ENCODE measurements around the gene SNX27. TPM values are rescaled to one million over a fixed set of nuclear protein-coding genes. Genes with fewer than 3 reads are reported as not detected.

The SNX27 gene
- total RNA-seq, 1 donor from 2014 or later: 13.0 TPM

DNA sequence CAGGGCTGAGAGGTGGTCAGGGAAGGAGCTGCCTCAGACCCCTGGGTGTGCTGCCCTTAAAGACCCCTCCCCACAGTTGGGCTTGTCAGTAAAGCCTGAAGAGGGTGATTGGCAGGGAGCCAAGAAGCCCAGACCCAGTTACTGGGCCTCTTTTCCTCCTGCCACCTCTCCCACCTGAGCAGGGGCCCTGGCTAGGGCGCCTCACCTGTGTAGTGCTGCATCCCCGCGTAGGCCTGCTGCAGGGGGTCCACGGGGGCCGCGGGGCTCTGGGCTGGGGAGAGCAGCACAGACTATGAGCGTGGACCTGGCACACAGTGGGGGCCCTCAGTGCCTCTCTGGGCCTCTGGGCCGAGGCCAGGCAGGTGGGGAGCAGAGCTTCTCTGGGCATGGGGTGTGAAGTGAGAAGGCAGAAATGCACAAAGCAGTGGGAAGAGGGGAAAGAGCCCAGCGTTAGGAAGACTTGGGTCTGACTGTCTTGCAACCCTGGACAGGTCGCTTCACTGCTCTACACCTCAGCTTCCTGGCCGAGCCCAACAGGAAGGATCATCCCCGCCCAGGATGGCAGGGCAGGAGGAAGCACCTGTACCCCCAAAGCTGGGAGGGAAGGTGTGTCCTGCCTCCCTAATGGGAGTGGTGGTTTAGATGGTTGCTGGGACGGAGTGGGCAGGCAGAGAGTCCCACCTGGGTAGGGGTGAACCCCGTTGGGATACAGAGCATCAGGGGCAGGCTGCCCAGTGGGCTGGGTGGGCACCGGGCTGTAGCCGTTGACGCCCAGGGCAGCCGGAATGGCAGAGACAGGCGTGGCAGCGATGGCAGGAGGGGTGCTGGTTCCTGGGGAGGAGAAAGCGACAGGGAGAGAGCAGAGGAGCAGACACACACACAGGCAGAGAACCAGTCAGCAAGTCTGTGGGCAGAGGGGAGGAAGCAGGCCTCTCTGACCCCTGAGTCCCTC lies 94.9 kb downstream of the SNX27 start:
- no peaks in the 10 kb centered on the region for H3K27me3 ChIP-seq
- H3K9me3 ChIP-seq: no peaks in the 10 kb centered on the region
- intact Hi-C loops (cut with DNase I): no loop called here
- no peaks in the 10 kb centered on the region for H3K4me1 ChIP-seq
- H3K4me3 ChIP-seq: no peak overlapping the region
- TF ChIP-seq, protein P1, sequence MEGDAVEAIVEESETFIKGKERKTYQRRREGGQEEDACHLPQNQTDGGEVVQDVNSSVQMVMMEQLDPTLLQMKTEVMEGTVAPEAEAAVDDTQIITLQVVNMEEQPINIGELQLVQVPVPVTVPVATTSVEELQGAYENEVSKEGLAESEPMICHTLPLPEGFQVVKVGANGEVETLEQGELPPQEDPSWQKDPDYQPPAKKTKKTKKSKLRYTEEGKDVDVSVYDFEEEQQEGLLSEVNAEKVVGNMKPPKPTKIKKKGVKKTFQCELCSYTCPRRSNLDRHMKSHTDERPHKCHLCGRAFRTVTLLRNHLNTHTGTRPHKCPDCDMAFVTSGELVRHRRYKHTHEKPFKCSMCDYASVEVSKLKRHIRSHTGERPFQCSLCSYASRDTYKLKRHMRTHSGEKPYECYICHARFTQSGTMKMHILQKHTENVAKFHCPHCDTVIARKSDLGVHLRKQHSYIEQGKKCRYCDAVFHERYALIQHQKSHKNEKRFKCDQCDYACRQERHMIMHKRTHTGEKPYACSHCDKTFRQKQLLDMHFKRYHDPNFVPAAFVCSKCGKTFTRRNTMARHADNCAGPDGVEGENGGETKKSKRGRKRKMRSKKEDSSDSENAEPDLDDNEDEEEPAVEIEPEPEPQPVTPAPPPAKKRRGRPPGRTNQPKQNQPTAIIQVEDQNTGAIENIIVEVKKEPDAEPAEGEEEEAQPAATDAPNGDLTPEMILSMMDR (IDR thresholded peaks at IDR 0.05): no peak
- H3K36me3 ChIP-seq: peaks cover 1 to 3% of the 10 kb centered on the region in 2 donors
- H3K27ac ChIP-seq: no peak overlapping the region
- DNase-seq (ENCODE audit: low spot score in 2 of 2): peak in 1 of 2 donors; percentile 51

DNA sequence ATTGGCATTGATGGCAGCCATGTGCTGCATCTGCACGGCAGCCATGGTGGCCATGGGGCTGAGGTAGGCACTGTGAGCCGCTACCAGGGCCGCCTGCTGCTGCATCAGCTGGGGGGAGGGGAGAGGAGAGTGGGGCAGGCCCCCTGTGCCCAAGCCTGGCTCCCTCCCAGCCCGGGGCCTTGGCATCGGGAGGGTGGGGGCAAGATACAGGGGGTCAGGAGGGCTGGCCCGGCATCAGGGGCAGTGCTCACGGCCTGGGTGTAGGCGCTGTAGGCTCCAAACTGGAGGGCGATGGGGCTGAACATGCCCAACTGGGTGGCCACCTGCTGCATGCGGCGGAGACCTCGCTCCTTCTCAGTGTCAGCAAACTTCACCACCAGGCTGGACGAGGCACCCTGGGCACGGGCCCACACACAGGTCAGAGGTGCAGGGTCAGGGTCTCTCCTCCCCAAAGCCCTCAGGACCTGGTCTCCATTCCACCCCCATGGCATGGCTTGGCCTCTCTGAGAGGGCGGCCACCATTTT lies 95.8 kb downstream of the SNX27 start:
- no peaks in the 10 kb centered on the region for H3K9me3 ChIP-seq
- H3K27ac ChIP-seq: no peak overlapping the region
- TF ChIP-seq, protein P1 (IDR thresholded peaks at IDR 0.05): no peak
- peak in 1 of 2 donors; percentile 54 for DNase-seq (ENCODE audit: low spot score in 2 of 2)
- H3K4me1 ChIP-seq: no peaks in the 10 kb centered on the region
- H3K36me3 ChIP-seq: no peaks in the 10 kb centered on the region
- H3K27me3 ChIP-seq: no peaks in the 10 kb centered on the region
- intact Hi-C loops (cut with DNase I): no loop called here
- no peak overlapping the region for H3K4me3 ChIP-seq

DNA sequence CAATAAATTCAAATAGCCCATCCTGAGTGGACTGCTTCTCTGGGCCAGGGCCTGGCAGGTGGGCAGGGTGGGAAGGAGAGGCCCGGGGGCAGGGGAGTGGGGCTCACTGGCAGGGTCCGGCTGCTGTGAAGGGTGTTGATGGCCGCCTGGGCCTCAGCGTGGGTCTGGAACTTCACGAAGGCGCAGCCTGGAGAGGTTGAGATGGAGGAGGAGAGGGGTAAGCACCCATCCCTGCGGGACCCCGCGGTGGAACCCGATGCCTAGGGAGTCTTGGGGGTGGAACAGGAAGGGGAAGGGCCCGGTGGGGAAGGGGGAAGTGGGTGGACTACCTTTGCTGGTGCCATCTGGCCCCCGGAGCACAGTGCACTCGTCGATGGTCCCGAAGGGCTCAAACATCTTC lies 97.0 kb downstream of the SNX27 start:
- Histone ChIP-seq H3K27ac (no peak overlapping the region), H3K4me3 (no peak overlapping the region), H3K27me3 (no peaks in the 10 kb centered on the region), H3K4me1 (no peaks in the 10 kb centered on the region), H3K36me3 (no peaks in the 10 kb centered on the region), H3K9me3 (no peaks in the 10 kb centered on the region)
- DNase-seq (ENCODE audit: low spot score in 2 of 2): peak in 1 of 2 donors; percentile 56
- intact Hi-C loops (cut with DNase I): no loop called here
- TF ChIP-seq, protein P1 (IDR thresholded peaks at IDR 0.05): no peak

DNA sequence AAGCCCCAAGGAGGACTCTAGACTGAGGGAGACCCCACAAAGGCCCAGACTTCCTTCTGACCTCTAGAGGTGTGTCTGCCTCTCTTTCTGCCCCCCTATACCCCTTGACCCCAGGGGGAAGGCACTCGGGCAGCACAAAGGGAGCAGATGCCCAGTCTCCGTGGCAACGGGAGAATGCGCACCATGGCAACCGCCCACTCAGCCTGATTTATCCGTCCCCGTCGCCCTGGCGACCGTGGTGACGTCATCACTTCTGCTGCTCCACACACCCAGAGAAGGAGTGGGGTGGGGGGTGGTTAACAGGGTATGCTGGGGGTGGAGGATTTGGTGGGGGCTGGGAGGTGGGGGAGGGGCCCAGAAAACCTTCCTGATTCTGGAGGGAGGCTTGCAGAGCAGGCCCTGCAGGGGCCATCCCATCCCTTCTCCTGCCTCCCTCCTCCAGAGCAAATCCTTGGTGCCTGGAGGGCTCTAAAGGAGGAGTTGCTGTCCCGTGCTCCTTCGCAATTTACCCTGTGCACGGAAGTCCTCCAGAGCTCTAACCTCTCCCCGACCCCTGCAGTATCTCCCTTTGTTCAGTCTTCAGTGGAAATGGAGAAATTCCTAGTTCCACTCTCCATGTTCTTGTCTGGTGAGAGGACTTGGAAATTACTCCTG lies 98.5 kb downstream of the SNX27 start:
- intact Hi-C loops (cut with DNase I): no loop called here
- no peaks in the 10 kb centered on the region for H3K9me3 ChIP-seq
- no peak overlapping the region for H3K27ac ChIP-seq
- no peak for DNase-seq (ENCODE audit: low spot score in 2 of 2)
- H3K36me3 ChIP-seq: no peaks in the 10 kb centered on the region
- no peak overlapping the region for H3K4me3 ChIP-seq
- no peaks in the 10 kb centered on the region for H3K4me1 ChIP-seq
- TF ChIP-seq, protein P1 (IDR thresholded peaks at IDR 0.05): no peak
- H3K27me3 ChIP-seq: no peaks in the 10 kb centered on the region

DNA sequence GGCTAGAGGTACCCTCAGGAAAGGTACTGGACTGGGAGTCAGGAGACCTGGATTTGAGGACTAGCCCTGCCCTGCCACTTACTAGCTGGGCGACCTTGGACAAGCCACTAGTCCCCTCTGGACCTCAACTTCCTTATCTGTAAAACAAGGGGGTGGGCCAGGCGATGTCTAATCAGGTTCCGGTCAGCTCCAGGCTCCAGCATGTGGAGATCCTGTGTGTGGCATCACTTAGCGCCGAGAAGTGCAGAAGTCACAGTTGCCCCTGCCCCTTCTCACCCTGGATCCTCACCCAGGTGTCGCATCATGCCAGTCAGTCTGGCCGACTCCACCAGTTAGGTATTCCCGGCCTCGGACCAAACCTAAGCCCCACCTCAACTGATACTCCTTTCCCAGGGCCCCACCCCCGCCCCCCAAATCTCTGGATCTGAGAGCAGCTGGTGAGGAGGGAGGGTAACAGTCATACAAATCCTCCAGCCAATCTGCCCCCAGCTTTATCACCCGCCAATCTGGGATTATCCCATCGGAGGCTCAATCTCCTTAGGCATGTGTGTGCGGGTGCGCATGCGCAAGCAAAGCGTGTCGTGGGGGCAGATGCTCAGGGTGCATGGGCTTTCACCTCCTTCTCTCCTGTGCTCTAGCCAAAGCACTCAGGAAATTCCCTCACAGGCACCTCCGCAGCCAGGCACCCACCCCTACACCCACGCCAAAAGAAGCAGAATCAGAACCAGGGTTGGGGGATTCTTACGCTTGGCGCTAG lies 99.4 kb downstream of the SNX27 start:
- H3K27me3 ChIP-seq: peaks cover 2% of the 10 kb centered on the region
- H3K4me1 ChIP-seq: no peaks in the 10 kb centered on the region
- no peaks in the 10 kb centered on the region for H3K36me3 ChIP-seq
- TF ChIP-seq, protein P1 (IDR thresholded peaks at IDR 0.05): no peak
- intact Hi-C loops (cut with DNase I): no loop called here
- no peak for DNase-seq (ENCODE audit: low spot score in 2 of 2)
- no peak overlapping the region for H3K27ac ChIP-seq
- no peak overlapping the region for H3K4me3 ChIP-seq
- no peaks in the 10 kb centered on the region for H3K9me3 ChIP-seq
